IPS DF 19.7 (cell line): ENCODE results near the gene TMA7B.
A peak's percentile ranks its signal among the peaks of the same experiment; 100 is the strongest.

Experiments used
- DNase-seq: peaks from one replicate; pipeline ENCODE4 v3.0.0-alpha.2; 2013; ENCODE audit warnings: low read depth, low spot score

Gene TMA7B

DNA sequence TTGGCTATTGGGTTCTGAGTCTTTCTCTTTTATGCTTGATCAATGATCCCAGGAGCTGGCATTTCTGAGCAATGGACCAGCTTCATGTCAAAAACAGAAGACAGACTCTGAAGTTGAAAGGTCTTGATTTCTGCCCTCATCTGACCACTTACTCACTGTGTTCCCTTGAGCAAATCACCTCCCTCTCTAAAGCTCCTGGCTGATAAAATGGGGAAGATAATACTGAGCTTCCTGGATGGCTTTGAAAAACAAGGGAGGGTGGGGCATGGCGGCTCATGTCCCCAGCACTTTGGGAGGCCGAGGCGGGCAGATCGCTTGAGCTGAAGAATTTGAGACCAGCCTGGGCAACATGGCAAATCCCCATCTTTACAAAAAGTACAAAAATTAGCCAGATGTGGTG is 40.9 kb downstream of the TMA7B start:
- DNase-seq: no peak

DNA sequence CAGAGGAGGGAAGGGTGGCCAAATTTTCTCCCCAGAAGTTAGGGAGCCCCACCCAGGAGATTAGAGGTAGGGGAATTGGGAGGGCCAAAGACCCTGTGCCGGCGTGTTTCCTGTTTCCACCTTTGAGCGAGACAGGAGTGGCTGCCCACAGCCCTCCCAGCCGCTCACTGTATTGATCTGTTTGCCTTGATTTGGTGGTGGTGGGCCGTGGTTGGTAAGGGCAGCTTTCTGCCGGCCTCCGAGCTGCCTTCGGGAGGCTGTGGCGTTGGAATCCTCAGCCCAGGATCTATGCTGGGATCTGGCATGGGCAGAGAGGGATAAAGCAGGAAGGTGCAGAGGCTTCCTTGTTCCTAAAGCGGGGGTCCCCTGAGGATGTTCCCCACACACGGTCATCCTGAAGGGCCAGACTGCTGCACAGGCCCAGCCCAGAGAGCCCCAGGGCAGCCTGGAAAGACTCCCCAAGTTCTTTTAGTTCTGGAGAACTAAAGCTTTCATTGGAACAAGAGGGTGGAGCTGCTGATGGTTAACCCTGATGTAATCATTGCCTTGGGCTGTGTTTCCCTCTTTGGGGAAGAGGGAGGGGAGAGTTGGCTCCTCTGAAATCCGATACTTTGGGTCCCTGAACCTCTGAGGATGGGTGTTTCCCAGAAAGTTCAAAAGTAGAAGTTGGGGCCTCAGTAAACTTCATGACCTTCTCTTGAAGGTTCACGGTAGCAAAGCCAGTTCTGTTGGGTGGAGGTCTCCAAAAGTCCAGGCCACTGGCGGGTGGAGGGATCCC is 41.8 kb downstream of the TMA7B start:
- DNase-seq: no peak

DNA sequence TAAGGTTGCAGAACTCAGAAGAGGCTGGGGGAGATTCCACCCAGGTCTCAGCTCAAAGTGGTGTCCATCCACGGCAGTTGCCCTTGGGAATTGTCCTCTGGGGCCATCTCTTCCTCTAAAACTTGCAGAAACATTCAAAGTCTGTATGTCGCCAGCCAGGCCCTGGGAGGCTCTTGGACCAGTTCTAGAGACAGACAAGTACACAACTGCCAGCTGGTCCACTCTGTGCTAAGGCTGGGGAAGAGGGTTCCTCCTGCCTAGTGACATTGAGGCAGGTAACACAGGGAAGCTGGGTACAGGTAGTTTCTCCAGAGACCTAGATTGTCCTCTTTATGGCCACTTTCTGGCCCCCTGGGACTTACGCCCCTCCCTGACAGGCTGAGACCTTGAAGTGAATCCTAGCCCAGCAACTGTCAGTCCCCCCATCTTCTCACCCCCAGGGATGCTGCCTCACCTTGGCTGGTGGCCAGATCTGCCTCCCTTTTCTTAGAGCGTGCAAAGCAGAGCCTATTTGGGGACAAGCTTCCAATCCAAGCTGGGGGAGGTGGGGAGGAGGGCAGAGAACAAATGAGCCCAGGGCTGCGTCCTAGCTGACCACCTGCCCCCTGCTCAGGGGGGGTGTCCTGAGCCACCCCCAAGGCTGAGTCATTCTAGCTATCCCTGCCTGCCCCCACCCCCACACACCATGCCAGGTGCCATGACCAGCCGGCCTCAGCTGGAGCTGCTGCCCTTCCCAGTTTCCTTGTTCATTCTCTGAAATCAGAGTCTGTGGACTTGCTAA is 42.9 kb downstream of the TMA7B start:
- no peak for DNase-seq

DNA sequence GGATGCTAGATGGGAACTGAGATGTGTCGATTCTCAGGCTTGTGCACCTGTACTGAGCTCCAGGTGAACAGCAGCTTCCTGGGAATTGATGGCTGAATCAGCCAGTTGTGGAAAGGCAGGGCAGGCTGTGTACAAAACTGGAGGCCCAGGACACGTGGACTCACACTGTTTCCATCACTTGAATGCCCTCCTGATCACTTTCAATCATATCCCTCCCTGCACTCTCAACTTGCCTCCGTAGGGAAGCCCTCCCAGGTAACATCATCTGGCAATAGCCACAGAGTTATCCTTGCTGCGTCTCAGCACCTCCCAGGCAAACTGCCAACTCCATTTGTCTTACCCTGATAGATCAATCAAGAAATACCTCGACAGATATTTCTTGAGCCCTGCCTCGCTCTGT is 44.6 kb downstream of the TMA7B start:
- no peak for DNase-seq

DNA sequence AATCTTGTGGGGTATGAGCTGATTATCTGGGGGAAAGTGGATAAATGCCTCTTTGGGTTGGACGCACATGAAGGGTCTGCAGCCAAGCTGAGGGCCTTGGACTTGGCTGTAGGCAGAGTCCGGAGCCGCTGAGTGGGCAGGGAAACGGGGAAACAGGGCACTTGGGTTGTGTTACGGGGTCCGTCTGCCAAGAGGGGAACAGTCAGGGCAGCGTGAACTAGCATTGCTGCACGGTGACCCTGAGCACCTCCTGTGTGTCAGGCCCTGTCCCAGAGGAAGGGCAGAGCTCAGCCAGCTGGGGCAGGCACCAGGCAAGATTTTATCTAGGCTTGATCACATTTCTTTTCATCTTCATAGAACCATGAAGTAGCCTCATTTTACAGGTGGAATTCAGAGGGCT is 46.4 kb downstream of the TMA7B start:
- no peak for DNase-seq

DNA sequence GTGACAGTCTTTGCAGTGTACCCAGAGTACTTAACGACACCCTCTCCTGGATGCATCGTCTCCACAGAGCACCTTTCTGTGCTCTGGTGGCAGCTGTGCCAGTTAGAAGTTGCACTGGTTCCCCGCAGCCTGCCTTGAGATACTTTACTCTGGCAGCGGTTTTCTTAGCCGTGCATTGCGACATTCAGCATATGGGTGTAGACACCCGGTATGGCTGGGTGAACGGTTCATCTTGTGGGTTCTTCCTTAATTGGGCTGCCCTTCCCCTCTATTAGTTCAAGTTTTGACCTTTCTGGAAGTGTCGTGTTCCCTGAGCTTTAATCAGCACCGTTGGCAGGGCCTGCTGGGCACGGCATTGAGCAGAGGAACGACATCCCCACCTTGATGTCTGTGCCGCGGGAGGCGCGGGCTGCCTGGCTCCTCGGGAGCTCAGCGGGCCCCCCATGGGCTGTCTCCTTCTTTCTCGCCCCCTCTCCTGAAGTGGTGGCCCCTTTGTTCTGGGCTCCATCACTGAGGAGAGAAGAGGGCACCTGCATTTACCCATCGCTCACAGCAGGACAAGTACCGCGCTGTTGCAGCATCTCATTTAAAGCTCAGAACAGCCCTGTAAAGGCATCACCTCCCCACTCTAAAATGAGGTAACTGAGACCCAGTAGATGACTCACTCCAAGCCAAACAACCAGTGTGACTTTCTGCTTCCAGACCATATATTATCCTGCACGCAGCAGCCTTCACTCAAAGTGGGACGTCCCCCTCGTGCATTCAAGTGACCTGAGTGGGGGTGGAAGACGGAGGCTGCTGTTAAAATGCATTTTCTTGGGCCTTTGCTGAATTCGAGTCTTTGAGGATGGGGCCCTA is 47.9 kb downstream of the TMA7B start:
- no peak for DNase-seq

DNA sequence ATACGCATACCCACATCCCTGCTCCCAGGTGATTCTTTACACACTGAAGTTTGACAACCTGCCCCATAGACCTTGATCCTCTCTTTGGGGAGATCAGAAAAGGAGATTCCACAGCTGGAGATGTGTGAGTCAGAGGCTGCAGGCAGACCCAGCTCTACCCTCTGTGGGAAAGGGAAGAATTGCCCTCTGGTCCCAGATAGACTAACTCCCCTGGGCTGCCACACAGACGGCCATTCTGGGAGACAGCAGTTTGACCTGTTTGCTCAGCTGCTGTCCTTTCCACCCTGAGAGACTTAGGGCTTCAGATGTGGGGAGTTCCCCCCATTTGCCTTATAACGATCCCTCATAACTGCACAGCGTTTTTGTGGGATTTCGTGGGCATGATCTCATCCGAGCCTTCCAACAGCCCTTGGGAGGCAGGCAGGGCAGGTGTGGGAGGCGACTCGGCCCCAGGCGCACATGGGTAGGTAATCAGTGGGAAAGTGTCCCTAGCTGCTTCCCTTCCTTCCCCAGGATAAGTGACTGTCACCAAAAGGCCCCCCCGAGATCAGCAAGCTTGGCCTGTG is 48.6 kb downstream of the TMA7B start:
- DNase-seq: no peak

DNA sequence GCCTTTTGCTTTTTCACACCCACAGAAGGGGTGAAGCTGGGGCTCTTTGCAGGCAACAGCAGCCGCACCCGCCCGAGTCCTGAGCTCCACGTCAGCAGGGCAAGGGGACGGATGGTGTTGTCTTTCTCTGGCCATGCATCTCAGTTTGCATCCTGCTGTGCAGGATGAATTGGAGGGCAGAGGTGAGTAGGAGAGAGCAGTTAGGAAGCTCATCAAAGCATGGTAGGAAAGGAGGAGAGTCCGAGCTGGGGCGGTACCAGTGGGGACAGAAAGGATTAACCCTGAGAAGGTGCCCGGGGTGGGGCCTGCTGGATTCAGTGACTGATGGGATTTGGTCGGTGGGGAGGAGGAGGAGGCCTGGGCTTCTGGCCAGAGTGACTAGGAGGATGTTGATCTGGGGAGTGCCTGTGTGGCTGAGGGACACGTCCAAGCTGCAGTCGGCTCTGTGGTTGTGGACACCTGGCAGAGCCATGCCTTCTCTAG is 49.1 kb downstream of the TMA7B start:
- peak; percentile 56 for DNase-seq

DNA sequence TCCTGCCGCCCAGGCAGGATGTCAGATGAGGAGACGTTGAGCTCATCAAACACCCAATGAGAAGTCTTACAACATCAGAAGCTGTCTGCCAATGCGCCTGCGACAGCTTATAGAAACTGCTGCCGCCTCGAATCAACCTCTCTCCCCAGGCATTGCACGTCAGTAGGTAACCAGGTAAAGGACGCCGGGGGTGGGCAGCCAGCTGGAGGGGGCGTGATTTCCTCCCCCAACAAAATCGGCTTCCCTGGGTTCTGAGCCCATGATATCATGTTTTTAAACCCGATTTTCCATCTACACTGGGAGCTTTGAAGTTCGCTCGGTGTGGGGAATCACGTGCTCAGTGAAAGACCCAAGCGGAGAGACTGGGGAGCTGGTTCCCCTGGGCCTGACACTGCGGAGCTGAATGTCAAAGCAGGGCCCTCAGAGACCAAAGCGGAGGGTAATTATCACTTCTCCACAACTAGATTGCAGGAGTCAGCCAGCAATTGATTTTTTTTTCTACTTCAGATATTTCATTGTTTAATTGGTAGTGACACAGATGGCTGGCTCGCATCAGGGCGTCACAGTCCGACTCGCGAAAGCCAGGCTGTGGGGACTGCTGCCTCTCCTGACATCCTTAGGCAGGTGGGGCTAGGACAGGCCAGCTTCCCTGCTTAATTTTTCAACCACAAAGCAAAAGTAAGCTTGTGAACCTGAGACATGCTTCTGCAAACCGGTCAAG is 49.9 kb downstream of the TMA7B start:
- no peak for DNase-seq

DNA sequence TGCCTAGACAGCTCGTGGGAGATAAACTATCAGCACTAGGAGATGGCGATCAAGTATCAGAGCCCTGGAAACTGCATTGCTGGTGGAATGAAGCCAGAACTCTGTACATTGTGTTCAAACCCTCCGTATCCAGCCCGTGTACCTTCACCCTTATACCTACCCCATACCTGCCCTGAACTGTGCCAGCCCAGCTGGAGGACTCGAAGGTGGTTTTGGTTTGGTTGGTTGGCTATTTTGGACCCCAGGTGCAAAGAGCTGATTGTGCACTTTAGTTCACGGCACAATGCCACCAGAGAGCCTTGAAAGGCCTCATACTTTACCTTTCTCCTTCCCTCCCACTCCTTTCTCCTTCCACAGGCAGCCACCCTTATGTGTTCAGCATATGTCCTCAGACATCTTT is 50.5 kb downstream of the TMA7B start:
- DNase-seq: no peak
